Measurements from ENCODE around the gene PSMD4.

Gene PSMD4

GRCh38 chr1:151281225-151281968 is 26.9 kb downstream of the PSMD4 start (continued):
- TF ChIP-seq ZBTB26 (tag by site-specific recombination; optimal IDR thresholded peaks at IDR 0.05), result peak; percentile 61
- TF ChIP-seq SP2 (tag by site-specific recombination; IDR thresholded peaks at IDR 0.05), result peak; percentile 90
- TF ChIP-seq ZNF664 (tag by site-specific recombination; IDR thresholded peaks at IDR 0.05), result no peak
- TF ChIP-seq ZNF280C (tag by site-specific recombination; IDR thresholded peaks at IDR 0.05), result no peak
- TF ChIP-seq ZNF843 (tag by site-specific recombination; IDR thresholded peaks at IDR 0.05), result peak; percentile 63; the same call in 1 of the 2 replicates
- TF ChIP-seq ZNF580 (tag by site-specific recombination; IDR thresholded peaks at IDR 0.05), result peak; percentile 89
- TF ChIP-seq ZNF148 (tag by site-specific recombination; IDR thresholded peaks at IDR 0.05; ENCODE audit: borderline replicate concordance), result peak; percentile 9; the same call in 1 of the 2 replicates
- peak; percentile 89 for TF ChIP-seq ZNF398 (tag by site-specific recombination; IDR thresholded peaks at IDR 0.05)
- no peak for TF ChIP-seq MEIS1 (CRISPR knock-in tag; IDR thresholded peaks at IDR 0.05; ENCODE audit: borderline replicate concordance)
- TF ChIP-seq ZNF792 (tag by site-specific recombination; IDR thresholded peaks at IDR 0.05), result peak; percentile 57; the same call in 1 of the 2 replicates
- TF ChIP-seq TCF7L2 (IDR thresholded peaks at IDR 0.05; ENCODE audit: borderline replicate concordance, low read depth, low read length), result no peak
- TF ChIP-seq ZBTB21 (tag by site-specific recombination; IDR thresholded peaks at IDR 0.05), result peak; percentile 99
- peak; percentile 78 for TF ChIP-seq ZXDB (tag by site-specific recombination; IDR thresholded peaks at IDR 0.05)
- TF ChIP-seq YY1 (tag by site-specific recombination; IDR thresholded peaks at IDR 0.05), result peak; percentile 70
- 0 out of 2 replicates have a peak, but pooled peaks have one; percentile 25 for TF ChIP-seq ZNF518A (tag by site-specific recombination; conservative IDR thresholded peaks at IDR 0.05; ENCODE audit: low read depth)
- no peak for TF ChIP-seq ZNF350 (tag by site-specific recombination; IDR thresholded peaks at IDR 0.05)
- TF ChIP-seq ZNF677 (tag by site-specific recombination; IDR thresholded peaks at IDR 0.05), result no peak
- TF ChIP-seq ZNF473 (tag by site-specific recombination; IDR thresholded peaks at IDR 0.05), result no peak
- TF ChIP-seq ZNF654 (tag by site-specific recombination; IDR thresholded peaks at IDR 0.05; ENCODE audit: low read depth), result no peak; the same call in 1 of the 2 replicates
- no peak for TF ChIP-seq ZNF521 (tag by site-specific recombination; IDR thresholded peaks at IDR 0.05)
- no peak for TF ChIP-seq ZNF24 (tag by site-specific recombination; IDR thresholded peaks at IDR 0.05)
- no peak for TF ChIP-seq ZNF132 (tag by site-specific recombination; IDR thresholded peaks at IDR 0.05; ENCODE audit: borderline replicate concordance)
- no peak for TF ChIP-seq HOXA7 (CRISPR knock-in tag; IDR thresholded peaks at IDR 0.05; ENCODE audit: borderline replicate concordance)
- TF ChIP-seq GLIS1 (tag by site-specific recombination; IDR thresholded peaks at IDR 0.05), result peak; percentile 60; the same call in 1 of the 2 replicates
- TF ChIP-seq ZNF2 (tag by site-specific recombination; IDR thresholded peaks at IDR 0.05), result peak; percentile 88
- no peak for TF ChIP-seq RBAK (tag by site-specific recombination; IDR thresholded peaks at IDR 0.05)
- peak; percentile 97 for TF ChIP-seq ZNF324 (tag by site-specific recombination; IDR thresholded peaks at IDR 0.05)

Measured in HEK293 (cell line).